ENCODE data around the gene MACROD1. TPM values are rescaled to one million over a fixed set of nuclear protein-coding genes. Genes with fewer than 3 reads are reported as not detected.

The MACROD1 gene
- total and polyA plus RNA-seq, 4 donors, result 10.6 to 31.6 (median 23.9) TPM

DNA sequence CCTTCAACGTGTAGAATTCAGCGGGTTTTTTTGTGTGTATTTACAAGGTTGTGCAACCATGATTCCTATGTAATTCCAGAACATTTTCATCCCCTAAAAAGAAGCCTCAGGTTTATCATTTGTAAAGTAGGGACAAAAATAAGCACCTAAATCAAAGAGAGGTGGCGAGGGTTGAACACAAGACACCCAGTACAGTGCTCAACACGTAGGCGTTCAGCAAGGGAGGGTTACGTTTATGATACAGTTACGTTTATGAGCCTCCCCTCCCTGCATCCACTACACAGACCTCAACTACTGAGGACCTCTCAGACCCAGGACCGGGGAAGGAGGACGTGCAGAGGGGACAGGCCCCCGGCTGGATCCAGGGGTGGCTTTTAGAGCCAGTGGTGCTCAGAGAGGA, 85.5 kb downstream of the MACROD1 start:
- no peak for DNase-seq (ENCODE audit: low read depth in 4 of 6, low spot score in 6 of 6)
- Histone ChIP-seq H3K27me3 (ENCODE audit: control insufficient read depth, insufficient read depth, low read length) (no peaks in the 10 kb centered on the region), H3K4me3 (ENCODE audit: low read depth, low read length) (no peak overlapping the region), H3K9me3 (ENCODE audit: control insufficient read depth, insufficient read depth, low read length) (no peaks in the 10 kb centered on the region), H3K36me3 (ENCODE audit: control insufficient read depth, insufficient read depth, low read length) (peaks cover 35% of the 10 kb centered on the region), H3K27ac (ENCODE audit: low read depth, low read length) (no peak overlapping the region), H3K4me1 (ENCODE audit: control insufficient read depth, insufficient read depth, low read length) (peaks cover 64% of the 10 kb centered on the region)
- 100% methylated on average over 1 of the region's 10 CpGs for WGBS (ENCODE audit: insufficient coverage)

- Histone ChIP-seq H3K9me3 (ENCODE audit: control insufficient read depth, insufficient read depth, low read length) (no peaks in the 10 kb centered on the region), H3K27ac (ENCODE audit: low read depth, low read length) (peak overlapping the region; percentile 52), H3K4me3 (ENCODE audit: low read depth, low read length) (no peak overlapping the region), H3K36me3 (ENCODE audit: control insufficient read depth, insufficient read depth, low read length) (peaks cover 28% of the 10 kb centered on the region), H3K4me1 (ENCODE audit: control insufficient read depth, insufficient read depth, low read length) (peaks cover 51% of the 10 kb centered on the region), H3K27me3 (ENCODE audit: control insufficient read depth, insufficient read depth, low read length) (no peaks in the 10 kb centered on the region)
- no peak for DNase-seq (ENCODE audit: low read depth in 4 of 6, low spot score in 6 of 6)
- 54% methylated on average over 13 of the region's 13 CpGs for WGBS (ENCODE audit: insufficient coverage)
These were observed 87.0 kb downstream of the MACROD1 start for GRCh38 chr11:64078905-64079304.

DNA sequence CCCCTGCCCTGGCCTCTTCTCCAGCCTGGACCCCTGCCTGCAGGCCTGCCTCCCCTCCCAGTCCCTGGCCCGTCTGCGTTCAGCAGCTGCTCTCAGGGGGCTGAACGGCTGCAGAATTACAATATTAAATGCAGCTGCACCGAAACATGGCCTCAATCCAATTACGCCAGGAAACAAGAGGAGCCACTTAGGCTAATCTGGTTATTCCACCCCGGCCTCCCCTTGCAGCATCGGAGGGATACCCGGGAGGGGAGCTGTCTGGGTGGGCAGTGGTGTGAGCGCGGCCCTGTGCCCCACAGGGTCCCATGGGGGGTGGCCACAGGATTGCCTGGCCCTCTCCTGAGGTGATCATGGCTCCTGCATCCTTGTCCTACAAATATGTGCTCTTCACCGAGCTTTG, 87.6 kb downstream of the MACROD1 start:
- H3K4me3 ChIP-seq (ENCODE audit: low read depth, low read length), result no peak overlapping the region
- H3K27me3 ChIP-seq (ENCODE audit: control insufficient read depth, insufficient read depth, low read length), result no peaks in the 10 kb centered on the region
- H3K36me3 ChIP-seq (ENCODE audit: control insufficient read depth, insufficient read depth, low read length), result peaks cover 34% of the 10 kb centered on the region
- H3K4me1 ChIP-seq (ENCODE audit: control insufficient read depth, insufficient read depth, low read length), result peaks cover 52% of the 10 kb centered on the region
- H3K27ac ChIP-seq (ENCODE audit: low read depth, low read length), result peak overlapping the region; percentile 57
- peak in 2 of 6 donors; percentile 88 to 89 for DNase-seq (ENCODE audit: low read depth in 4 of 6, low spot score in 6 of 6)
- 26% methylated on average over 10 of the region's 11 CpGs for WGBS (ENCODE audit: insufficient coverage)
- no peaks in the 10 kb centered on the region for H3K9me3 ChIP-seq (ENCODE audit: control insufficient read depth, insufficient read depth, low read length)

GRCh38 chr11:64077607-64078006, 88.3 kb downstream of the MACROD1 start:
- WGBS (ENCODE audit: insufficient coverage), result 72% methylated on average over 12 of the region's 12 CpGs
- DNase-seq (ENCODE audit: low read depth in 4 of 6, low spot score in 6 of 6), result no peak
- no peaks in the 10 kb centered on the region for H3K9me3 ChIP-seq (ENCODE audit: control insufficient read depth, insufficient read depth, low read length)
- peaks cover 37% of the 10 kb centered on the region for H3K36me3 ChIP-seq (ENCODE audit: control insufficient read depth, insufficient read depth, low read length)
- H3K4me1 ChIP-seq (ENCODE audit: control insufficient read depth, insufficient read depth, low read length), result peaks cover 54% of the 10 kb centered on the region
- no peak overlapping the region for H3K4me3 ChIP-seq (ENCODE audit: low read depth, low read length)
- H3K27ac ChIP-seq (ENCODE audit: low read depth, low read length), result peak overlapping the region; percentile 57
- H3K27me3 ChIP-seq (ENCODE audit: control insufficient read depth, insufficient read depth, low read length), result no peaks in the 10 kb centered on the region

- 67% methylated on average over 4 of the region's 8 CpGs for WGBS (ENCODE audit: insufficient coverage)
- no peak overlapping the region for H3K27ac ChIP-seq (ENCODE audit: low read depth, low read length)
- H3K36me3 ChIP-seq (ENCODE audit: control insufficient read depth, insufficient read depth, low read length), result peaks cover 30% of the 10 kb centered on the region
- peaks cover 56% of the 10 kb centered on the region for H3K4me1 ChIP-seq (ENCODE audit: control insufficient read depth, insufficient read depth, low read length)
- no peaks in the 10 kb centered on the region for H3K27me3 ChIP-seq (ENCODE audit: control insufficient read depth, insufficient read depth, low read length)
- no peak overlapping the region for H3K4me3 ChIP-seq (ENCODE audit: low read depth, low read length)
- H3K9me3 ChIP-seq (ENCODE audit: control insufficient read depth, insufficient read depth, low read length), result no peaks in the 10 kb centered on the region
- no peak for DNase-seq (ENCODE audit: low read depth in 4 of 6, low spot score in 6 of 6)
These were observed 89.2 kb downstream of the MACROD1 start for GRCh38 chr11:64076758-64077157.

DNA sequence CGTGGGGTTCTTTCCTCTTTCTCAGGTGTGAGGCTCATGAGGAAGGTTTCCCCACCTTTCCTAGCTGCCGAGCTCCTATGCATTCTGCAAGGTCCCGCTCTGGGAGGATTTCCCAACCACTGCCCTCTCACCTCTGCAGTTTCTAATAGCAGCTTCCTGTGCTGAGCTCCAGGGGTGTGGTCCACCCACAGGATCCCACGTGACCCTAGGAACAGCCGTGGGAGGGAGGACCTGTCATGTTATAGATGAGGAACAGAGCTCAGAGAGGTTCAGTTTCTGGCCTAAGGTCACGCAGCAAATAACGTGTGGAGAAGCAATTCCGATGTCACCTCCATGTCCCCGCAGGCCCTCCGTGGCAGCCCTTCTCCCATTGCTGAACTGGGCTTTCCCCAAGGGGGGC, 91.7 kb downstream of the MACROD1 start:
- Histone ChIP-seq H3K27ac (ENCODE audit: low read depth, low read length) (no peak overlapping the region), H3K4me1 (ENCODE audit: control insufficient read depth, insufficient read depth, low read length) (peaks cover 75% of the 10 kb centered on the region), H3K36me3 (ENCODE audit: control insufficient read depth, insufficient read depth, low read length) (peaks cover 31% of the 10 kb centered on the region), H3K9me3 (ENCODE audit: control insufficient read depth, insufficient read depth, low read length) (no peaks in the 10 kb centered on the region), H3K4me3 (ENCODE audit: low read depth, low read length) (no peak overlapping the region), H3K27me3 (ENCODE audit: control insufficient read depth, insufficient read depth, low read length) (no peaks in the 10 kb centered on the region)
- no peak for DNase-seq (ENCODE audit: low read depth in 4 of 6, low spot score in 6 of 6)
- WGBS (ENCODE audit: insufficient coverage), result 92% methylated on average over 9 of the region's 10 CpGs

DNA sequence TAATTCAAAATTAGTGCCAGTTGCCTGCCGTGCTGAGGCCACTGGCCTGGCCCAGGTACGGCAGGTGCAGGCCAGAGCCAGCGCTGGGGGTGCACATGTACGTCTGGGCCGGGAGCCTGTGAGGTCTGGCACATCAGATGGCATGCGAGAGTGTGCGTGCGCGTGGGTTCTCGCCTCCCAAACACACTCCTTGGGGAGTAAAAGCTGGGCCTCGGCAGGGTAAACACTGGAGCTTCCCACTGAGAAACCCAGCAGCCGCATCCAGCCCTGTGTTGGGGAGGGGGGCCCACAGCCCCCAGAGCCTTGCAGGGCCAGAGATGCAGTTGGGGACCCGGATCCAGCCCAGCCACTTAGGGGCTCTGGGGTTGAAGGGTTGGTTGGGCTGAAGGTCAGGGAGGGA, 92.4 kb downstream of the MACROD1 start:
- H3K4me3 ChIP-seq (ENCODE audit: low read depth, low read length), result no peak overlapping the region
- DNase-seq (ENCODE audit: low read depth in 4 of 6, low spot score in 6 of 6), result peak in 1 of 6 donors; percentile 62
- H3K4me1 ChIP-seq (ENCODE audit: control insufficient read depth, insufficient read depth, low read length), result peaks cover 75% of the 10 kb centered on the region
- WGBS (ENCODE audit: insufficient coverage), result 59% methylated on average over 11 of the region's 13 CpGs
- no peak overlapping the region for H3K27ac ChIP-seq (ENCODE audit: low read depth, low read length)
- no peaks in the 10 kb centered on the region for H3K27me3 ChIP-seq (ENCODE audit: control insufficient read depth, insufficient read depth, low read length)
- peaks cover 34% of the 10 kb centered on the region for H3K36me3 ChIP-seq (ENCODE audit: control insufficient read depth, insufficient read depth, low read length)
- H3K9me3 ChIP-seq (ENCODE audit: control insufficient read depth, insufficient read depth, low read length), result no peaks in the 10 kb centered on the region

DNA sequence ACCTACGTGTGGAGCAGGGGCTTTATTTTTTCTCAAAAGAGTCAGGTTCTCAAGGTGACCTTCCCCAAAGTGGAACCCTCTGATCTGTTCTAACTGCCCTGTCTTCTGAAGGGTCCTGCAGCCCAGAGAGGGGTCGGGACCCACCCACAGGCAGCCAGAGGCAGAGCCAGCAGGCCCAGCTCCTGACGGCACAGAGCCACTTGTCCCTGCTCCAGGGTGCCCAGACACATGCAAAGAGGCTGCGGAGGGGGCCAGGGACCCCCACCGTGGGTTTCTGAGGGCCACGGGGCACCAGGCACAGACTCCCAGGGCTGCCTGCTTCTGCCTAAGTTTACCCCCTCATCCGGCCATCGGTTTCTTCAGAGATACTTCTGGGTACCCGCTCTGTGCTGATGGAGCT, 93.0 kb downstream of the MACROD1 start:
- DNase-seq (ENCODE audit: low read depth in 4 of 6, low spot score in 6 of 6), result no peak
- H3K27ac ChIP-seq (ENCODE audit: low read depth, low read length), result no peak overlapping the region
- no peaks in the 10 kb centered on the region for H3K9me3 ChIP-seq (ENCODE audit: control insufficient read depth, insufficient read depth, low read length)
- H3K36me3 ChIP-seq (ENCODE audit: control insufficient read depth, insufficient read depth, low read length), result peaks cover 32% of the 10 kb centered on the region
- peaks cover 75% of the 10 kb centered on the region for H3K4me1 ChIP-seq (ENCODE audit: control insufficient read depth, insufficient read depth, low read length)
- 80% methylated on average over 9 of the region's 9 CpGs for WGBS (ENCODE audit: insufficient coverage)
- H3K27me3 ChIP-seq (ENCODE audit: control insufficient read depth, insufficient read depth, low read length), result no peaks in the 10 kb centered on the region
- H3K4me3 ChIP-seq (ENCODE audit: low read depth, low read length), result no peak overlapping the region

GRCh38 chr11:64072403-64072802, 93.5 kb downstream of the MACROD1 start:
- Histone ChIP-seq H3K27ac (ENCODE audit: low read depth, low read length) (peak overlapping the region; percentile 70), H3K4me1 (ENCODE audit: control insufficient read depth, insufficient read depth, low read length) (peaks cover 75% of the 10 kb centered on the region)
- WGBS (ENCODE audit: insufficient coverage), result 74% methylated on average over 4 of the region's 8 CpGs

DNA sequence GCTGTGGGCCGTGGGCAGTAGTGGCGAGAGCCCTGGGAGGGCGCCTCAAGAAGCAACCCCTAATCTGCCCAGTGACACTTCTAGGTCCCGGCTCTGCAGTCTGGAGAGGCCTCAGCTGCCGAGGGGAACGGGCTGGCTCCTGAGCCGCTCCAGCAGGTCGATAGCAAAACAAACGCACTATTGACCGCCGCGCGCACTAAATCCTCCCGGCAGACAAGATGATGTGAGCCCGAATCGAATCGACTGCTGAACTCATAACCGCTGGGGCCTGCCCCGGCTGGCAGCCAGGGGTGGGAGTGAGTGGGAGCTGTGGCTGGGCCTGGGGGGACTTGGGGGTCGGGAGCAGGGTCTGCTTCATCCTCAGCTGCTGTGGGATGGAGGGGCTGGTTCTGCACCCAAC, 94.1 kb downstream of the MACROD1 start:
- Histone ChIP-seq H3K4me1 (ENCODE audit: control insufficient read depth, insufficient read depth, low read length) (peaks cover 75% of the 10 kb centered on the region), H3K27me3 (ENCODE audit: control insufficient read depth, insufficient read depth, low read length) (no peaks in the 10 kb centered on the region), H3K9me3 (ENCODE audit: control insufficient read depth, insufficient read depth, low read length) (no peaks in the 10 kb centered on the region), H3K27ac (ENCODE audit: low read depth, low read length) (peak overlapping the region; percentile 70), H3K4me3 (ENCODE audit: low read depth, low read length) (no peak overlapping the region), H3K36me3 (ENCODE audit: control insufficient read depth, insufficient read depth, low read length) (peaks cover 30% of the 10 kb centered on the region)
- DNase-seq (ENCODE audit: low read depth in 4 of 6, low spot score in 6 of 6), result peak in 2 of 6 donors; percentile 66 to 85
- 33% methylated on average over 20 of the region's 20 CpGs for WGBS (ENCODE audit: insufficient coverage)

More at GRCh38 chr11:64072403-64072802, 93.5 kb downstream of the MACROD1 start:
- no peak overlapping the region for H3K4me3 ChIP-seq (ENCODE audit: low read depth, low read length)
- H3K36me3 ChIP-seq (ENCODE audit: control insufficient read depth, insufficient read depth, low read length), result peaks cover 28% of the 10 kb centered on the region
- no peak for DNase-seq (ENCODE audit: low read depth in 4 of 6, low spot score in 6 of 6)
- H3K9me3 ChIP-seq (ENCODE audit: control insufficient read depth, insufficient read depth, low read length), result no peaks in the 10 kb centered on the region
- no peaks in the 10 kb centered on the region for H3K27me3 ChIP-seq (ENCODE audit: control insufficient read depth, insufficient read depth, low read length)

All from spinal cord (tissue), 10 donors.